Thyroid gland (tissue), 4 donors: Measurements from ENCODE around the gene TGFBR3.

Experiments
- POLR2A ChIP-seq, 2 donors: fragments of 450-650 bp; IDR thresholded peaks; one replicate each; pipeline ENCODE4 v1.6.1; 2017; ENCODE audit warnings: antibody characterized with exemption in 2 of 2, mild to moderate bottlenecking in 2 of 2, moderate library complexity in 1 of 2
- TF ChIP-seq, protein P1 (sequence below), 6 experiments: fragments of 200-600 bp in 3 of 6; fragments of 450-650 bp in 3 of 6; sonication (generic) in 3 of 6; IDR thresholded peaks; one replicate each; pipeline ENCODE4 v1.5.1; 2016 to 2019; ENCODE audit warnings: antibody characterized with exemption in 6 of 6, mild to moderate bottlenecking in 2 of 6, inconsistent platforms in 1 of 6, moderate library complexity in 1 of 6

DNA sequence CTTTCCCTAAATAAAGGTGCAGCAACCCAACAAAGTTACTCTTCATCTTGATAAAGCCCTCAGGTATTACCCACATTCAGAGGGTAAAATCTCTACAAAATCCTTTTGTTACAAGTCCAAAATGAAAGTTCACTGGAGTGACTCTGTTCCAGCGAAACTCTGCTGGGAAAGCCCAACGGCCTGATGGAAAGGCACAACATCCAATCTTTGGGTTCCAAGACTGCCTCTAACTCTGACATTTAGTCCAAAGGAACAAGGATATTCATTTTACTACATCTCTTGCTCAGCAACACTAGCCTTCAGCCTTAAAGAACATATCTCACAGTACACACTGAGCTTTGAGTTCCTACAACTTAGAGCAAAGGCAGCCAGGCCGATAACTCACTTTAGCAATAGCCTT lies 42.1 kb downstream of the TGFBR3 start:
- no peak for TF ChIP-seq POLR2A (IDR thresholded peaks at IDR 0.05)
- TF ChIP-seq, protein P1, sequence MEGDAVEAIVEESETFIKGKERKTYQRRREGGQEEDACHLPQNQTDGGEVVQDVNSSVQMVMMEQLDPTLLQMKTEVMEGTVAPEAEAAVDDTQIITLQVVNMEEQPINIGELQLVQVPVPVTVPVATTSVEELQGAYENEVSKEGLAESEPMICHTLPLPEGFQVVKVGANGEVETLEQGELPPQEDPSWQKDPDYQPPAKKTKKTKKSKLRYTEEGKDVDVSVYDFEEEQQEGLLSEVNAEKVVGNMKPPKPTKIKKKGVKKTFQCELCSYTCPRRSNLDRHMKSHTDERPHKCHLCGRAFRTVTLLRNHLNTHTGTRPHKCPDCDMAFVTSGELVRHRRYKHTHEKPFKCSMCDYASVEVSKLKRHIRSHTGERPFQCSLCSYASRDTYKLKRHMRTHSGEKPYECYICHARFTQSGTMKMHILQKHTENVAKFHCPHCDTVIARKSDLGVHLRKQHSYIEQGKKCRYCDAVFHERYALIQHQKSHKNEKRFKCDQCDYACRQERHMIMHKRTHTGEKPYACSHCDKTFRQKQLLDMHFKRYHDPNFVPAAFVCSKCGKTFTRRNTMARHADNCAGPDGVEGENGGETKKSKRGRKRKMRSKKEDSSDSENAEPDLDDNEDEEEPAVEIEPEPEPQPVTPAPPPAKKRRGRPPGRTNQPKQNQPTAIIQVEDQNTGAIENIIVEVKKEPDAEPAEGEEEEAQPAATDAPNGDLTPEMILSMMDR (IDR thresholded peaks at IDR 0.05) = no peak
